PC-3 (cell line): Measurements from ENCODE around the gene HERC6.

Experiments
- EZH2 ChIP-seq: fragments of 300-600 bp; sonication (generic); IDR thresholded peaks from one replicate; pipeline ENCODE4 v1.6.1; 2017; ENCODE audit warnings: antibody characterized with exemption, mild to moderate bottlenecking, low read length; ENCODE audit not compliant: unreplicated experiment
- EZH2phosphoT487 ChIP-seq: fragments of 300-600 bp; sonication (generic); IDR thresholded peaks from 2 replicates; pipeline ENCODE4 v1.6.1; 2018; ENCODE audit warnings: mild to moderate bottlenecking, antibody characterized with exemption, low read length, borderline replicate concordance
- TF ChIP-seq, protein P1 (sequence below): fragments of 300-600 bp; sonication (generic); conservative IDR thresholded peaks from 2 replicates; pipeline ENCODE4 v1.5.1; 2017; ENCODE audit warnings: antibody characterized with exemption, low read depth, mild to moderate bottlenecking, low read length

DNA sequence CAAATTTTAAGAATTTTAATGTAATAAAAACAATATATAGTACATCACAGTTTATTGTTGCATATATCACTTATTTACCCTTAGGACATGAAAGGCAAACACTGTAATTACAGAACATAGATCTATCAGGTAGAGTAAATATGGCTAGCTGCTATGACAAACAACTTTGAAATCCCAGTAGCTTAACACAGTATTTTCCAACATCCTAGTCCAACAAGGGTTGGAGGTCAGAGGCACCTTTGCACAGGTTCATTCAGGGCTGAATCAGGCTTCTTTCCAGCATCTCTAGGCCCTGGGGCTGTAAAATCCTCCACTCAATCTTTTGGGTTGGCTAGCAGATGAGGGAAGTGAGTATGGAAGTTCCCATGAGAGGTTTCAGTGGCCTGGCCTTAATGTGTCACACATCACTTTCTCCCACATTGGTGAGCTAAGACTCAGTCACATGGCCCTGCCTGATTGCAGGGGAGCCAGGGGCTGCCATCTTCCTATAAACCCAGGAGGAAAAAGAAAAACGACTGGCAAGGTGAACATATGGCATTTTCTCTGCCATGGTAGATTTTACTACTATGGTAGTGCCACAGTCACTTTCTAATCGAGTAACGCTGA is 32.9 kb downstream of the HERC6 start:
- TF ChIP-seq, protein P1, sequence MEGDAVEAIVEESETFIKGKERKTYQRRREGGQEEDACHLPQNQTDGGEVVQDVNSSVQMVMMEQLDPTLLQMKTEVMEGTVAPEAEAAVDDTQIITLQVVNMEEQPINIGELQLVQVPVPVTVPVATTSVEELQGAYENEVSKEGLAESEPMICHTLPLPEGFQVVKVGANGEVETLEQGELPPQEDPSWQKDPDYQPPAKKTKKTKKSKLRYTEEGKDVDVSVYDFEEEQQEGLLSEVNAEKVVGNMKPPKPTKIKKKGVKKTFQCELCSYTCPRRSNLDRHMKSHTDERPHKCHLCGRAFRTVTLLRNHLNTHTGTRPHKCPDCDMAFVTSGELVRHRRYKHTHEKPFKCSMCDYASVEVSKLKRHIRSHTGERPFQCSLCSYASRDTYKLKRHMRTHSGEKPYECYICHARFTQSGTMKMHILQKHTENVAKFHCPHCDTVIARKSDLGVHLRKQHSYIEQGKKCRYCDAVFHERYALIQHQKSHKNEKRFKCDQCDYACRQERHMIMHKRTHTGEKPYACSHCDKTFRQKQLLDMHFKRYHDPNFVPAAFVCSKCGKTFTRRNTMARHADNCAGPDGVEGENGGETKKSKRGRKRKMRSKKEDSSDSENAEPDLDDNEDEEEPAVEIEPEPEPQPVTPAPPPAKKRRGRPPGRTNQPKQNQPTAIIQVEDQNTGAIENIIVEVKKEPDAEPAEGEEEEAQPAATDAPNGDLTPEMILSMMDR = no peak
- TF ChIP-seq EZH2 = no peak
- no peak for TF ChIP-seq EZH2phosphoT487
